IPS DF 6.9 (cell line): ENCODE results near the gene EIF4G1.

ENCODE experiments used
- DNase-seq: peaks from one replicate; pipeline ENCODE4 v3.0.0-alpha.2; 2013; ENCODE audit warnings: low read depth, low spot score
- H3K27ac ChIP-seq: one replicate; pipeline ENCODE4 v1.5.1; 2013; ENCODE audit warnings: low read length, control low read depth
- H3K27me3 ChIP-seq: 2 replicates; pipeline ENCODE4 v1.6.1; 2013; ENCODE audit warnings: mild to moderate bottlenecking, low read length; ENCODE audit not compliant: control insufficient read depth, insufficient read depth
- H3K36me3 ChIP-seq: 2 replicates; pipeline ENCODE4 v1.6.1; 2013; ENCODE audit warnings: low read length; ENCODE audit not compliant: control insufficient read depth, insufficient read depth
- H3K4me1 ChIP-seq: 2 replicates; pipeline ENCODE4 v1.6.1; 2013; ENCODE audit warnings: low read length; ENCODE audit not compliant: control insufficient read depth, insufficient read depth
- H3K4me3 ChIP-seq: 2 replicates; pipeline ENCODE4 v1.5.1; 2013; ENCODE audit warnings: mild to moderate bottlenecking, low read length
- H3K9me3 ChIP-seq: 2 replicates; pipeline ENCODE4 v1.6.1; 2013; ENCODE audit warnings: low read length, inconsistent platforms; ENCODE audit not compliant: control insufficient read depth, insufficient read depth
- WGBS: extraction: QIAGEN DNeasy Blood & Tissue Kit; methylation state at CpG from one replicate; pipeline ENCODE4 v1.1.7; 2013; ENCODE audit warnings: mixed read lengths, missing lambda C conversion rate; ENCODE audit not compliant: insufficient read length, insufficient coverage; 5-methylcytosine and 5-hydroxymethylcytosine counted together

EIF4G1 gene

DNA sequence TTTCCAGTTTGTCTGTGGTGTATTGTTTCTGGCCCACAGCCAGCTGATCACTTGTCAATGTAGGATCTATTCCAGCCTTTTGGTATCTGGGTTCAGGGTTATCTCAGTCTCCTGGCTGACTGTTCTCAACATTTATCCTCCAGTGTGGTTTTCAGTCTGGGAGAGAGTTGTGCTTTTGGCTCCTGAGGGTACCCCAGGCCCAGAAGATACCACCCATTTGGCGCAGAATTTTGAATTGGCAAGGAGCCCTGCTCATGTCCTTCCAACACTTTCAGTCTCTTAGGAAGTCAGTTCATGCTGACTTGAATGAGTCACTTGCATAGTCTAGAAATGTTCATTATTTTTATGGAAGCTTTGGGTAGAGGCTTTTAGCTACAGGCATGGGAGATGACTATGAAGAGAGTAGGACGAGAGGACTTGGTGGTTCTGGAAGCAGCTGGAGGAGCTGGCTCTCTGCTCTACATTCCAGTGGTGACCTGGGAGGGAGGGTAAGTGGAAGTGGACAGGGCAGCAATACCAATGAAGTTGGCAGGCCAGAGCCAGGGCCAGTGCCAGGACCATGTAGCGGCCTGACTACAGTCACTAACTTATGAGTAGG, 54.3 kb downstream of the EIF4G1 start:
- DNase-seq = no peak
- H3K27ac ChIP-seq = no peak overlapping the region
- WGBS = no CpG with 5 or more reads among the region's 3 CpGs

DNA sequence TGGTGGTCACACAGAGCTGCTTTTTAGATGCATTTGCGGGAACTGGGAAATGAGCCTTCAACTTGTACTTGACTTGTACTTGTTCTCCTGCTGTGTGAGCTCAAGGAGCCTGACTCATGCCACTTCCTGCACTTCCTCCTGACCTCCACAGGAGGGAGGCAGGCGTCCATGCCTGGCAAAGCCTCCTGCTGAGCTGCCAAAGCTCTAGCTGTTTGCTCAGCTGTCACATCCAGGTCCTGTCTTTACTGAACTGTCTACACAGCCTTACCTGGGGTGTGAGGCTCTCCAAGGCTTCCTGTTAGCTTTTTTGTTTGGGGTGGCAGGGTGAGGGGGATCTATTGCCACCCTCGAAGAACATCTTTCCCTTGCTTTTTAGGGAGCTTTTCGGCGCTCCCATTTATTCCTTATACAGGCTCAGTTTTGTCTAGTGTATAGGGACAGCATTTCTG, 57.2 kb downstream of the EIF4G1 start:
- H3K9me3 ChIP-seq = no peaks in the 10 kb centered on the region
- peaks cover 12% of the 10 kb centered on the region; the same call in 1 of the 2 replicates for H3K36me3 ChIP-seq
- WGBS = no CpG with 5 or more reads among the region's 5 CpGs

More for the DNA sequence above, 54.3 kb downstream of the EIF4G1 start:
- Histone ChIP-seq H3K27me3 (no peaks in the 10 kb centered on the region), H3K4me3 (no peak overlapping the region), H3K36me3 (peaks cover 15% of the 10 kb centered on the region; the same call in 1 of the 2 replicates), H3K9me3 (no peaks in the 10 kb centered on the region), H3K4me1 (no peaks in the 10 kb centered on the region)

DNA sequence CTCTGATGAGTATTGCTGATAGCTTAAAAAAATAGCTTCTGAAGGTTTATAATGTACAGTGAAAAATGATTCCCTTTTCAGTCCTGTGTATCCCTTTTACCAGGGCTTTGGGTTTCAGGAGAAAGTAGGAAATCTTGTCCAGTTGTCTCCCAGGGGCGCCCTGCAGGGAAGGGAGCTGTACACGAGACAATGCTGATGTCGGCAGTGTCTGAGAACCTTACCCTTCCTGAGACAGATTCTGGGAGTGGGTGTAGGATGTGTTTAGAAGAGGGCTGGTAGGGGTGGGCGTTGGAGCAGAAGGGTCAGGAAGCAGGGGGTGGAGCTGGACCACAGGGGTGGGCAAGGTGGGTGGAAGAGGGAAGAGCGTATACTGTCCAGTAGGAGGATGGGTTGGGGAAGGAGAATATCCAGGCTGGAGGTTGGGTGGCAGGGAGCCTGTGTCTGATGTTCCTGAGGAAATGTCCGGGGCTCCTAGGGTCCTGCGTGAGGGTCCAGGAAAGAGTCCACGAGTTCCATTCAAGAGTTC, 58.0 kb downstream of the EIF4G1 start:
- WGBS = no CpG with 5 or more reads among the region's 8 CpGs
- Histone ChIP-seq H3K27me3 (no peaks in the 10 kb centered on the region), H3K27ac (no peak overlapping the region), H3K4me3 (no peak overlapping the region), H3K36me3 (peaks cover 8% of the 10 kb centered on the region; the same call in 1 of the 2 replicates), H3K4me1 (no peaks in the 10 kb centered on the region; the same call in 1 of the 2 replicates), H3K9me3 (no peaks in the 10 kb centered on the region)
- DNase-seq = no peak

More for the DNA sequence above, 57.2 kb downstream of the EIF4G1 start:
- Histone ChIP-seq H3K27me3 (no peaks in the 10 kb centered on the region), H3K4me1 (no peaks in the 10 kb centered on the region), H3K27ac (no peak overlapping the region), H3K4me3 (no peak overlapping the region)
- no peak for DNase-seq

- WGBS = no CpG with 5 or more reads among the region's 5 CpGs
- H3K4me3 ChIP-seq = no peak overlapping the region
- DNase-seq = no peak
- H3K4me1 ChIP-seq = peaks cover 1% of the 10 kb centered on the region; the same call in 1 of the 2 replicates
- no peaks in the 10 kb centered on the region for H3K27me3 ChIP-seq
- H3K9me3 ChIP-seq = no peaks in the 10 kb centered on the region
- H3K36me3 ChIP-seq = peaks cover 8% of the 10 kb centered on the region; the same call in 1 of the 2 replicates
- H3K27ac ChIP-seq = no peak overlapping the region
Measured at GRCh38 chr3:184372911-184373310, 58.5 kb downstream of the EIF4G1 start.

DNA sequence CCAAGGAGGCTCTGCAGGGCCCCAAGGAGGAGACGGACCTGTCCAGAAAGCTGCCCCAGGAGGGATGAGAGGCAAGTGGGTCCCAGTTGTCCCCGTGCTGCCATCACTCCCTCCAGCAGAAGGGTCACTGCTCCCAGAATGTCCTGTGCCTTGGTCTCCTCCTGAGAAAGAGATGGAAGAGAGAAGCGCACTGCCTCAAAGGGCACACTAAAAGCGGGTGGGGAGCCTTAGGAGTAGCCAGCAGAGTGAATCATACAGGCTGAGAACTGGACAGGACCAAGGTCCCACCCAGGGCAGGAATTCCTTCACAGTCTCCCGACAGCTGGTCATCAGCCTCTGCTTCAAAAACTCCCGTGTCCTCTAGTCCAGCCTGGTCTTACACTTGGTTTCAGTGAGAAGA, 59.0 kb downstream of the EIF4G1 start:
- H3K36me3 ChIP-seq = peaks cover 4% of the 10 kb centered on the region; the same call in 1 of the 2 replicates
- H3K4me1 ChIP-seq = peaks cover 2% of the 10 kb centered on the region; the same call in 1 of the 2 replicates
- no peak for DNase-seq
- no peak overlapping the region for H3K4me3 ChIP-seq
- H3K9me3 ChIP-seq = no peaks in the 10 kb centered on the region
- no peak overlapping the region for H3K27ac ChIP-seq
- H3K27me3 ChIP-seq = no peaks in the 10 kb centered on the region
- WGBS = no CpG with 5 or more reads among the region's 6 CpGs

DNA sequence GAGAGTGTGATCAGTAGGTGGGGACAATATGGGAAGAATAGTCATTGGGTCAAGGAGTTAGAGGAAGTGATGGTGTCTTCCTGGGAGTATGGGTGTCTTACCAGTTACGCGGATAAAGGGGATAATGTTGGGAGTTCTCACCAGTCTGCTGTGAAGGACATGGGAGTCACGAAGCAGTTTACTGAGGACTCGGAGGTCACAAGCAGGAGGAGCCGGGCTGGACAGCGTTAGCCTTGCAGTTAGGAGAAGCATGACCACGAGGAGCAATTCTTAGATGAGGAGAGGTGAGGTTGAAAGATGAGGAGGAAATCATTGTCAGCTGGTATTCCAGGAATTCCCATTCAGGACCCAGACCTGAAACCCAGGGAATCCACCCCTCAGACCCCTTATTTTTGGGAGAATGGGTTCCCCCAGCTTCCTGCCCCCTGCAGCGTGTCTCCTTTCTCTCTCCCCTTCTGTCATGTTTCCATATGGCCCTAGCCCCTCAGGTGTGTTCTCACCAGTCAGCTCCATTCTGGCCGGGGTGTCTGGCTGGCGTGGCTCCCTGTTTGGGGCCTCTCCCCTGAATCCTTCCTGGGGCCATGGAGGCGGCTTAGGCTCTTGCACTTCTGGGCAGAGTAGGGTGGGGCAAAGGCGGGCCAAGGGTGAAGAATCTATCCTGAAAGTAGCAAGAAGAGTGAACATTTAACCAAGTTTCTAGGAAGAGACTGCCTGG, 61.5 kb downstream of the EIF4G1 start:
- H3K4me3 ChIP-seq = no peak overlapping the region
- peaks cover 14% of the 10 kb centered on the region for H3K27me3 ChIP-seq
- H3K4me1 ChIP-seq = peaks cover 2% of the 10 kb centered on the region
- H3K9me3 ChIP-seq = no peaks in the 10 kb centered on the region
- no peaks in the 10 kb centered on the region for H3K36me3 ChIP-seq
- no peak overlapping the region for H3K27ac ChIP-seq
- DNase-seq = no peak
- no CpG with 5 or more reads among the region's 12 CpGs for WGBS

- DNase-seq = no peak
- peaks cover 28% of the 10 kb centered on the region for H3K27me3 ChIP-seq
- H3K4me1 ChIP-seq = peaks cover 2% of the 10 kb centered on the region
- no CpG with 5 or more reads among the region's 5 CpGs for WGBS
- H3K27ac ChIP-seq = no peak overlapping the region
- no peak overlapping the region for H3K4me3 ChIP-seq
- no peaks in the 10 kb centered on the region for H3K9me3 ChIP-seq
- no peaks in the 10 kb centered on the region for H3K36me3 ChIP-seq
Measured at GRCh38 chr3:184377374-184377773, 63.0 kb downstream of the EIF4G1 start.

GRCh38 chr3:184377882-184378445, 63.6 kb downstream of the EIF4G1 start, which contains the start of gene THPO:
THPO (minus strand) TSS chr3:184378207; CDS start chr3:184376259, 1,948 bp downstream.
- no peaks in the 10 kb centered on the region for H3K9me3 ChIP-seq
- no CpG with 5 or more reads among the region's 7 CpGs for WGBS
- H3K4me3 ChIP-seq = no peak within 1 kb of the TSS
- peaks cover 29% of the 10 kb centered on the region for H3K27me3 ChIP-seq
- DNase-seq = no peak
- H3K36me3 ChIP-seq = no peaks in the 10 kb centered on the region
- peaks cover 2% of the 10 kb centered on the region for H3K4me1 ChIP-seq
- H3K27ac ChIP-seq = no peak within 1 kb of the TSS

GRCh38 chr3:184378651-184379357, 64.4 kb downstream of the EIF4G1 start:
- no peak overlapping the region for H3K4me3 ChIP-seq
- DNase-seq = no peak
- H3K9me3 ChIP-seq = no peaks in the 10 kb centered on the region
- H3K27me3 ChIP-seq = peaks cover 29% of the 10 kb centered on the region
- H3K4me1 ChIP-seq = peaks cover 2% of the 10 kb centered on the region
- H3K36me3 ChIP-seq = no peaks in the 10 kb centered on the region
- H3K27ac ChIP-seq = no peak overlapping the region
- no CpG with 5 or more reads among the region's 10 CpGs for WGBS
